T47D (cell line): Measurements from ENCODE around the gene IL11RA.
A peak's percentile ranks its signal among the peaks of the same experiment; 100 is the strongest.
"Not testable (repeated sequence)": the region's sequence is repeated elsewhere in the genome, so short reads cannot be mapped to it uniquely, and the experiment has no call there.

Experiments used
- DNase-seq, 2 experiments: peaks; one replicate each; pipeline versions ENCODE4 v3.0.0 to v3.0.0-alpha.2; 2011 to 2012; ENCODE audit warnings: low read depth in 1 of 2, low spot score in 1 of 2
- JUND ChIP-seq: IDR thresholded peaks from 2 replicates; pipeline ENCODE4 v1.6.1; 2012; ENCODE audit warnings: low read depth
- in situ Hi-C: cut with HindIII; loops from 2 replicates; pipeline ENCODE4 v1.10.0; 2016; ENCODE audit warnings: low sequenced_read_pairs, low pct_unique_long_range_greater_than_20kb

Gene IL11RA

DNA sequence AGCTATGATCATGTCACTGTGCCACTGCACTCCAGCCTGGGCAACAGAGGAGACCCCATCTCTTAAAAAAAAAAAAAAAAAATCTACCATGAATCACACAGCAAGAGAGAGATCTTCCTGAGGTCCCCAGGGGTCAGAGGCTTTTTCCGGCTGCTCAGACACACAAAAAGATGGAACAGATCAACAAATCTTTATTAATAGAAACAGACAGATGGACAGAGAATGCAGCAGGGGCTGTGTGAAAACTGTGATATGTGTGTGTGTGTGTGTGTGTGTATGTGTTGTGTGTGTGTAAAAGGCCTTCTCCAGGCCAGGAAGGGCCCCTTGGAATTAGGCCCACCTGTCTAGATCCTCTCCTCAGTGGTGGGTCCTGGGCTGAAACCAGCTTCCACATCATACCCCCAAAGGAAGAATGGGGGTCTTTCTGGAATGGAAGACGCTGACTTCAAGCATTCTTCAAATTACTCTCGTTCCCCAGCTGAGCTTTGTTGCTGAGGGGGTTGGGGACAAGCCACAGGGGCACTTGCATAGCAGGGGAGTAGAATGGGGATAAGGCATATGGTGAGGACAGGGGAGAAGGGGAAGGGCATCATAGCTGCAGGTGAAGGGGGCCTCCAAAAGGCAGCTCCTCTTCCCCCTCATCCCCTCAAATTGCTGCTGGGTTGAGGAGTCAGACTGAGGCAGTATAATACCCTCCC is 17.3 kb upstream of the IL11RA start:
- no peak for DNase-seq
- TF ChIP-seq JUND, result no peak
- in situ Hi-C loops, result no loop called here

DNA sequence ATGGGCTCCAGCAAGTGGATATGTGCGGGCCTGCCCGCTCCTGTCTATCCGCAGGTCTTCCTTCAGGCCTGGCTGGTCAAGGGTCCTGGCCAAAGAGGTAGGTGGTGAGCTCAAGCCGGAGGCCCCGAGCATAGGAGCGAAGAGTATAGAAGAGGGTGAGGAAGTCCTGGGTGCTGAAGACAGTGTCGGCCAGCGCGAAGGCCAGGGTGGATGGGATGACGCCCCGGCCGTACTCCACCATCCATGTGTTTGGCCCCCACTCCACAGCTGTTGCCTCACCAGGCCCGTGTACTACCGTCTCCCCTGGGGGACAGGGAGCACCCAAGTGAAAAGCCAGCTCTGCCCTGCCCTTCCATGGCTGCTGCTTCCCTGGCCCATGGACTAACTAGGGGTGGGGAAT is 16.4 kb upstream of the IL11RA start:
- in situ Hi-C loops, result no loop called here
- no peak for DNase-seq
- no peak for TF ChIP-seq JUND

DNA sequence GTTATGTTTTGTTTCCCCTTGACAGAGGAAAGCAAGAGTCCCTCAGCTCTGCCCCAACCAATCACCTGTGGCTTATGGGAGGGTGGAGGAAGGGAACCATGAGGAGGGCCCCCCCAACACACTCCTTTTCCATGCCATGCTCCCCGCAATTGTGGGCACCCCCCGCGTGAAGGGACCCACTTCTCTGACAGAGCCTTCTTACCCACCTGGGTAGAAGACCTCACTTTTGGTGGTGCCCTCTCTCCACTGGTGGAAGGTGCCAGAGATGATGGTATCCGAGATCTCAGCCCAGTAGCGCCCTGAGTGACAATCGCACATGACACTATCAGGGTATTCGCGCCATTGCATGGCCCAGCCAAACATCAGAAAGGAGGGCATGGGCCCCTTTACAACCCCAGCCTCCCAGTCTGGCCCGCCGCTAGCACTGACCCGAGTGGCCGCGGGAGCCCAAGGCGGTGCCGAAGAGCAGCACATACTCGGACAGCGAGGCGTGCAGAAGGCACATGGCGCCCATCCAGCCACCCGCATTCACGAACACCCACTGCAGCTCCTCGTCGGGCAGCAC is 15.1 kb upstream of the IL11RA start:
- no peak for DNase-seq
- in situ Hi-C loops, result no loop called here
- TF ChIP-seq JUND, result no peak

DNA sequence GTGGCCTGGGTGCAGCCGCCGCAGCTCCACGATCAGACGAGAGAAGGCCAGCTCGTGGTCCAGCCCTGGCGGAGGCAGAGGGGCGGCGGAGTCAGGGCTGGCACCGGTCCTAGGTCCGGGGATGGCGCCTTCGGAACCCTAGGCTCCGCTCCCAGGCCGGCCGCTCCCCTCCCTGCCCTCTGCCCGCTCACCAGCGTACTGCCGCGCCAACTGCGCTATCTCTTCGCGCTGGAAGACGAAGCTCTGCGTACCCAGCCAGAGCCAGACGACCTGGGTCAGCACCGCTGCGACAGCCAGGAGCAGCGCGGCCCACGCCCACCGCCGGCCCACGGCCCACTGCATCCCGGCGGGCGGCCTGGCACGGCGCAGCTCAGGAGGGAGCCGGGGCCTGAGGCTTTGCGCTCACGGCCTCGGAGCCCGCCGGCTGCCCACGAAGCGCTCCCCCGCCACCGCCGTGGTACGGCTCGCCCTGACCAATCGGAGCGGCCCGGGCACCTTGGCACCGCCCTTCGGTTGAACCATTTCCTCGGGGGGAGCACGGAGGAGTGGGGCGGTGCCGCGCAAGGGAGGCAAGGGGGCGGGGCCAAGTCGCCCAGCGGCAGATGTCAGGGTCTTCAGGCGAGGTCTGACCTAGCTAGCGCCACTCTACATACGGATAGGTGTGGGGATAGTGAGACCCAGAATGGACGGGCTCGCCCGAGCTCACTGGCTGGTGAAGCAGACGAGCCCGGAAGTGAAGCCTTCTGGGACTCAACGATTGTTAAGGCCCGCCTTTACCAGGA is 14.4 kb upstream of the IL11RA start, which contains the start of gene SIGMAR1:
Gene SIGMAR1 (minus strand): TSS at position 432 of the 782 bp plus-strand sequence. CDS start 90 bp downstream, at position 342.
- DNase-seq, result peak; percentile 69 to 93
- in situ Hi-C loops, result no loop called here
- TF ChIP-seq JUND, result no peak

DNA sequence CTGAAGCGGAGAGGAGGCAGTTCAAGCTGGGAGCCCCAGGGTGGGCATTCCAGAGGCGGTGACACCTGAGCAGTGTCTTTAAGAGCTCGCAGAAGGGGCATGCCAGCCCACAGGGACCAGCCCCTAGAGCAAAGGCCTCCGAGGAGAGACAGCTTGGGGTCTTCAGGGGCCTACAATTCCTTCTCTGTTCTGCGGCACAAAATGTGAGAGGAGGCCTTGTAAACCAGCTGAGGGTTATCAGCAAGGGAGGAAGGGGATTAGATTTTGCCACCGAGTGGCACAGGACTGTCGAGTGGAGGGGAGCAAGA is 13.9 kb upstream of the IL11RA start:
- in situ Hi-C loops, result no loop called here
- no peak for TF ChIP-seq JUND
- DNase-seq, result no peak

DNA sequence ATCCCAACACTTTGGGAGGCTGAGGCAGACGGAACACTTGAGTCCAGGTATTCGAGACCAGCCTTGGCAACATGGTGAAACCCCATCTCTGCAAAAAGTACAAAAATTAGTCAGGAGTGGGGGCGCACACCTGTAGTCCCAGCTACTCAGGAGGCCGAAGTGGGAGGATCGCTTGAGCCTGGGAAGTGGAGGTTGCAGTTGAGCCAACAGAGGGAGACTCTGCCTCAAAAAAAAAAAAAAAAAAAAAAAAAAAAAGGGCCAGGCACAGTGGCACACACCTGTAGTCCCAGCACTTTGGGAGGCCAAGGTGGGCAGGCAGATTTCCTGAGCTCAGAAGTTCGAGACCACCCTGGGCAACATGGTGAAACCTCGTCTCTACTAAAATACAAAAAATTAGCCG is 12.7 kb upstream of the IL11RA start:
- DNase-seq, in situ Hi-C loops: not testable (repeated sequence)

DNA sequence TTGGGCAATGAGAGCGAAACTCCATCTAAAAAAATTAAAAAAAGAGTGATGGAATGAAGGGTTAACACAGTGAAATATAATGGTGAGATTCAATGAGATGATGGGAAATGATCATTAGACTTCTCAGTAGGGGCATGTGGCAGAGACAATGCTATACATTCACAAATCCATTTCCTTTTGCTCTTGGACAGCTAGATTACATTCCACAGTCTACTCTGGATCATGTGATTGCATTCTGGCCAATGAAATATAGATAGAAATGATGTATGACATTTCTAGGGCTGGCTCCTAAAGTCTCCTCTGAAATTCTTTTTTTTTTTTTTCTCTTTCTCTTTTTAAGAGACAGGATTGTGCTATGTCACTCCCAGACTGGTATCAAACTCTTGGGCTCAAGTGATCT is 9.3 kb upstream of the IL11RA start:
- TF ChIP-seq JUND, result no peak
- in situ Hi-C loops, result no loop called here
- no peak for DNase-seq

DNA sequence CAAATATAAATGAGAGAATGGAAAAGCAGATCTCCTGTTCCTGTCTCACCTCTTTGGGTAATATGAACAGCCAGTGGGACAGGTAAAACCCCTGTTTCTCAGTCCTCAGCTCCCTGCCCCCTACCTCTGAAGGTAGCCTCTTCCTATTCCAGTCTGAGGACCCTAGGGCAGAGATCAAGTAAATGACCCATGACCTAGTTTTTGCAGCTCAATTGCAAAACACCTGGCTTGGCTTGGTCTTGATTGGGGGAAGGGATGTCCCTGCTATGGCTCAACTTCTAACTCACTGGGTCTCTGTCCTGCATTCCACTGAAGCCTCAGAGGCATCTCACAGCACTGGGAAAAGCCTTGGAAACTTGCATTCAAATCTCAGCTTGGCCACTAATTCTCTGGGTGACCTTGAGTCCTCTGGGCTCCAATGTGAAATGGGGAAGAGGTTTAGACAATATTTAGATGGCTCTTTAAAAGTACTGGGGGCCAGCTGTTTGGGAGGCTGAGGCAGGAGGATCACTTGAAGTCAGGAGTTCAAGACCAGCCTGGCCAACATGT is 7.1 kb upstream of the IL11RA start:
- DNase-seq, result no peak
- TF ChIP-seq JUND, result no peak
- in situ Hi-C loops, result no loop called here

DNA sequence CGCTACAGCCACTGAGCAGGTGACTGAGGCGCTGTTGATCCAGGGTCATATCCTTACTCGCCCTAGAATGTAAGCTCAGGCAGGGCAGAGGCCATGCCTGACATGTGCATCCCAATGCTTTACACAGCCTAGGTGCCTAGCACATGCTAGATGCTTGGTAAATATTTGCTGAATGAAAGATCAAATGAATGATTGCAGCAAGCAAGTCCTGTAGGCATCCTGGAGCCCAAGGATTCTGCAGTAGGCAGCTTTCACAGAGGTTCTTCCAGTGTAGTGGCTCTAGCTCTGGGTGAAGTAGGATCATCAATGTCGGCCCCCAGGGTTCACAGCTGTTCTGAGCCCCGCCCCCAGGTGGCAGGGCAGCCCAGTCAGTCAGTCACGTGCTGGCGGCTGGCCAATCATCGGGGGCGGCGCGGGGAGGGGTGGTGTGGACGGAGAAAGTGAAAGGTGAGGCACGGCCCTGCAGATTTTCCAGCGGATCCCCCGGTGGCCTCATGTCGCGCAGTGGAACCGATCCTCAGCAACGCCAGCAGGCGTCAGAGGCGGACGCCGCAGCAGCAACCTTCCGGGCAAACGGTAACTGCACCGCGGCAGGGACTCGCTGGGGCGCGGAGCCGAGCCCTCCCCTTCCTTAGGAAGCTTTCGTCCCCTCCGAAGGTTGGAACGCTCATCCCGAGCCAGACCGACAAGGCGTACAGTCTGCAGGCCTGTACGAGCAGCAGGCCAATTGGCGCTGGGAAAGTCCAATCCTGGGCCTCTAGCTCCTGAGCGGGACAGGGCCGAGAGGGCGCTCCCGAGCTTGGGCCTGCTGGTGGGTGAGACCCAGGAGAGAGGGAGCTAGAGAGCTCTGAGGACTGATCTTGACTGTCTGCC is 5.5 kb upstream of the IL11RA start, which contains the start of gene GALT:
Gene GALT (plus strand): TSS at position 465 of the 873 bp plus-strand sequence. CDS start 30 bp downstream, at position 495.
- in situ Hi-C loops, result no loop called here
- DNase-seq, result peak; percentile 75 to 87
- no peak for TF ChIP-seq JUND

DNA sequence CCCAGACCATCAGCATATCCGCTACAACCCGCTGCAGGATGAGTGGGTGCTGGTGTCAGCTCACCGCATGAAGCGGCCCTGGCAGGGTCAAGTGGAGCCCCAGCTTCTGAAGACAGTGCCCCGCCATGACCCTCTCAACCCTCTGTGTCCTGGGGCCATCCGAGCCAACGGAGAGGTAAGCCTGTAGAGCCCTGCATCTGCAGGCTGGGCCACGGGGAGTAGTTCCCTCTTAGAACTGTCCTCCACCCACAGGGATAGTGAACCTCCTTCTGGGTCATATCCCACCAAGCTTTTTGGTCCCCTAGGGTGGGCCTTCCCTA is 4.9 kb upstream of the IL11RA start:
- in situ Hi-C loops, result no loop called here
- no peak for TF ChIP-seq JUND
- no peak for DNase-seq

DNA sequence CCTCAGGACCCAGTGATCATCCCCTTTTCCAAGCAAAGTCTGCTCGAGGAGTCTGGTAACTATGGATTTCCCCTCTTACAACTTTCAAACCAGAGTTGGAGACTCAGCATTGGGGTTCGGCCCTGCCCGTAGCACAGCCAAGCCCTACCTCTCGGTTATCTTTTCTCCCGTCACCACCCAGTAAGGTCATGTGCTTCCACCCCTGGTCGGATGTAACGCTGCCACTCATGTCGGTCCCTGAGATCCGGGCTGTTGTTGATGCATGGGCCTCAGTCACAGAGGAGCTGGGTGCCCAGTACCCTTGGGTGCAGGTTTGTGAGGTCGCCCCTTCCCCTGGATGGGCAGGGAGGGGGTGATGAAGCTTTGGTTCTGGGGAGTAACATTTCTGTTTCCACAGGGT is 4.3 kb upstream of the IL11RA start:
- in situ Hi-C loops, result no loop called here
- DNase-seq, result no peak
- TF ChIP-seq JUND, result no peak

DNA sequence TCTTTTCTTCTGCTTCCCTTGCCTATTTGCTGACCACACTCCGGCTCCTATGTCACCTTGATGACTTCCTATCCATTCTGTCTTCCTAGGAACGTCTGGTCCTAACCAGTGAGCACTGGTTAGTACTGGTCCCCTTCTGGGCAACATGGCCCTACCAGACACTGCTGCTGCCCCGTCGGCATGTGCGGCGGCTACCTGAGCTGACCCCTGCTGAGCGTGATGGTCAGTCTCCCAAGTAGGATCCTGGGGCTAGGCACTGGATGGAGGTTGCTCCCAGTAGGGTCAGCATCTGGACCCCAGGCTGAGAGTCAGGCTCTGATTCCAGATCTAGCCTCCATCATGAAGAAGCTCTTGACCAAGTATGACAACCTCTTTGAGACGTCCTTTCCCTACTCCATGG is 3.3 kb upstream of the IL11RA start:
- in situ Hi-C loops, result no loop called here
- DNase-seq, result no peak
- TF ChIP-seq JUND, result no peak
